HepG2 (cell line): ENCODE results near the gene TLN1. TPM values are rescaled to one million over a fixed set of nuclear protein-coding genes. Genes with fewer than 3 reads are reported as not detected.
A peak's percentile ranks its signal among the peaks of the same experiment; 100 is the strongest.

Source experiments
- BCL6 ChIP-seq: IDR thresholded peaks from 2 replicates; pipeline ENCODE4 v1.6.1; 2016; ENCODE audit warnings: missing genetic modification reagents, missing compliant biosample characterization
- HOXA3 ChIP-seq: sonication (generic); formaldehyde crosslinking; IDR thresholded peaks from 2 replicates; pipeline ENCODE4 v1.5.0; 2020; ENCODE audit warnings: missing genetic modification reagents
- JUN ChIP-seq: sonication (generic); formaldehyde crosslinking; IDR thresholded peaks from 2 replicates; pipeline ENCODE4 v1.4.0; 2020; ENCODE audit warnings: mild to moderate bottlenecking, missing genetic modification reagents
- MEIS1 ChIP-seq: sonication (generic); formaldehyde crosslinking; IDR thresholded peaks from 2 replicates; pipeline ENCODE4 v1.9.0; 2021; ENCODE audit warnings: mild to moderate bottlenecking, missing genetic modification reagents, moderate library complexity, borderline replicate concordance
- NR1H2 ChIP-seq: sonication (generic); formaldehyde crosslinking; IDR thresholded peaks from 2 replicates; pipeline ENCODE4 v1.8.1; 2022; ENCODE audit warnings: low read depth, missing genetic modification reagents, borderline replicate concordance
- PBX3 ChIP-seq: sonication (generic); formaldehyde crosslinking; IDR thresholded peaks from 2 replicates; pipeline ENCODE4 v1.8.1; 2023; ENCODE audit warnings: missing genetic modification reagents, inconsistent platforms, borderline replicate concordance
- RCOR2 ChIP-seq: IDR thresholded peaks from 2 replicates; pipeline ENCODE4 v1.6.1; 2016; ENCODE audit warnings: missing biosample characterization, missing genetic modification reagents
- RNF2 ChIP-seq: fragments of 450-650 bp; conservative IDR thresholded peaks from 2 replicates; pipeline ENCODE4 v1.6.1; 2016; ENCODE audit warnings: low read depth
- ZNF451 ChIP-seq: sonication (generic); formaldehyde crosslinking; IDR thresholded peaks from 2 replicates; pipeline ENCODE4 v1.5.0; 2020; ENCODE audit warnings: mild to moderate bottlenecking, missing genetic modification reagents
- ZNF501 ChIP-seq: sonication (generic); formaldehyde crosslinking; IDR thresholded peaks from 2 replicates; pipeline ENCODE4 v1.5.1; 2020; ENCODE audit warnings: mild to moderate bottlenecking, moderate library complexity, missing genetic modification reagents
- ZNF749 ChIP-seq: sonication (generic); formaldehyde crosslinking; IDR thresholded peaks from 2 replicates; pipeline ENCODE4 v1.8.0; 2022; ENCODE audit warnings: mild to moderate bottlenecking, missing genetic modification reagents, moderate library complexity, borderline replicate concordance
- ZNF800 ChIP-seq: sonication (generic); formaldehyde crosslinking; IDR thresholded peaks from 2 replicates; pipeline ENCODE4 v1.4.0; 2020; ENCODE audit warnings: missing genetic modification reagents
- ZNF891 ChIP-seq: sonication (generic); formaldehyde crosslinking; IDR thresholded peaks from 2 replicates; pipeline ENCODE4 v1.5.0; 2020; ENCODE audit warnings: mild to moderate bottlenecking, missing genetic modification reagents
- polyA plus RNA-seq, 8 experiments: library from polyadenylated mRNA; depleted of rRNA in 3 of 8; stranded (reverse) in 7 of 8; unstranded in 1 of 8; fragments of >200 nt; fragmentation: Illumina TruSeq in 4 of 8; extraction: Trizol in 4 of 8; gene quantifications; 2 replicates each; pipeline versions ENCODE4 v1.2.1 to v1.2.3, GENCODE V29; 2011 to 2016; ENCODE audit warnings: low read depth in 4 of 8, missing spikeins in 1 of 8, mixed read lengths in 1 of 8; ENCODE audit not compliant: insufficient read depth in 1 of 8
- total RNA-seq, 5 experiments: library from RNA; depleted of rRNA; stranded (reverse); fragments of >200 nt; fragmentation: Illumina TruSeq; extraction: Trizol; gene quantifications; 2 replicates each; pipeline ENCODE4 v1.2.3, GENCODE V29; 2016; ENCODE audit warnings: low read depth in 1 of 5
- TF ChIP-seq, protein P1 (sequence below): sonication (generic); formaldehyde crosslinking; IDR thresholded peaks from 2 replicates; pipeline ENCODE4 v1.8.0; 2022; ENCODE audit warnings: mild to moderate bottlenecking, missing genetic modification reagents, borderline replicate concordance

Gene TLN1
- total and polyA plus RNA-seq, 2 of the 13 experiments (the other 11 are each of a cell fraction or from before 2014, with no cell fraction given) = 35.2 to 51.8 TPM

DNA sequence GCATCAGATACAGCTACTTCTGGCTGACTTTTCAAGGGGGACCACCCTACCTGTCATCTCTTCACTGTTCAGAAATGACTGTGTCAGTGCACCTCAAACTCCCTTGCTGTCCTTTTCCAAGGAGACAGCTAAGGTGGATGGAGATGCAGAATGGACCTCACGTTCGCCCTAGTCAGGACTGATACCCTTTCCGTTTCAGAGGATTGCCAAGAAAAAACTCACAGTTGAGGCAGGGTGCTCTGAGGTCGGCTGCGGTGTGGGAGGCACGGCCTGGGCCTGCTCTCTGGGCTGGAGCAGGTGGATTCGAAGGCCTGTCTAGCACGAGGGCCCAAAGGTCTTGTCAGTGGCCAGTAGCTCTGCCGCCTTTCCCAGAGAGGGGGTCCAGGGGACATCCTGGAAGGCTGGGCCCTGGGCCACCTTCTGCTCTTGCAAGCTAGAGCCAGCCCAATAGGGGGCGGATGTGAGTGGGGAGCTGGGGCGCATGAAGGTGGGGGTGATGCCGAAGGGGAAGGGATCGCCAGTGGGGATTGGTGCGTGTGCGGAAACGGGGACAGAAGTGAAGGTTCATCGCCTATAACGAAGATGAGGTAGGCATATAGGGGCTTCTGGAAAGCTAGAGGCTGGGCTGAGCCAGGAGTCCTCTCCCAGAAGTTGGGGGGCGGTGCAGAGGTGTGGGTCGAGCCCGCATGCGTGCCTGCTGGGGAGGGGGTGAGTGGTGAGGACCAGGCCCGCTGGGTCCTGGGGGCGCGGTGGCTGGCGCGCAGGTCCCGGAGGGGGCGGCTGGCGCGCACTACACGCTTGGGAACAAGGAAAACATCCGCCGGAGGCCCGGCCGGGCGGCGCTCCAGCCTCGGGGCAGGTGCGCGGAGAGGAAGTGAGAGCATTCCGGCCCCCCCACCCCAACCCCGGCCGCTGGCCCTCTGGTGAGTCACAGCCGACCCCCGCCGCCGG, 24.6 kb upstream of the TLN1 start (continued):
- TF ChIP-seq, protein P1, sequence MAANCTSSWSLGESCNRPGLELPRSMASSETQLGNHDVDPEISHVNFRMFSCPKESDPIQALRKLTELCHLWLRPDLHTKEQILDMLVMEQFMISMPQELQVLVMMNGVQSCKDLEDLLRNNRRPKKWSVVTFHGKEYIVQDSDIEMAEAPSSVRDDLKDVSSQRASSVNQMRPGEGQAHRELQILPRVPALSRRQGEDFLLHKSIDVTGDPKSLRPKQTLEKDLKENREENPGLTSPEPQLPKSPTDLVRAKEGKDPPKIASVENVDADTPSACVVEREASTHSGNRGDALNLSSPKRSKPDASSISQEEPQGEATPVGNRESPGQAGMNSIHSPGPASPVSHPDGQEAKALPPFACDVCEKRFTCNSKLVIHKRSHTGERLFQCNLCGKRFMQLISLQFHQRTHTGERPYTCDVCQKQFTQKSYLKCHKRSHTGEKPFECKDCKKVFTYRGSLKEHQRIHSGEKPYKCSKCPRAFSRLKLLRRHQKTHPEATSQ (CRISPR knock-in tag) = no peak
- TF ChIP-seq RCOR2 = 0 out of 2 replicates have a peak, but pooled peaks have one; percentile 19
- 0 out of 2 replicates have a peak, but pooled peaks have one; percentile 32 for TF ChIP-seq ZNF749 (CRISPR knock-in tag)
- TF ChIP-seq HOXA3 (CRISPR knock-in tag) = no peak; the same call in 1 of the 2 replicates
- 0 out of 2 replicates have a peak, but pooled peaks have one; percentile 19 for TF ChIP-seq BCL6 (CRISPR knock-in tag)
- 0 out of 2 replicates have a peak, but pooled peaks have one; percentile 37 for TF ChIP-seq RNF2
- 0 out of 2 replicates have a peak, but pooled peaks have one; percentile 75 for TF ChIP-seq PBX3 (CRISPR knock-in tag)
- 0 out of 2 replicates have a peak, but pooled peaks have one; percentile 34 for TF ChIP-seq JUN (CRISPR knock-in tag)
- peak; percentile 72 for TF ChIP-seq ZNF501
- peak; percentile 46; the same call in 1 of the 2 replicates for TF ChIP-seq ZNF451
- peak; percentile 94 for TF ChIP-seq ZNF800
- peak; percentile 1; the same call in 1 of the 2 replicates for TF ChIP-seq NR1H2 (CRISPR knock-in tag)
- TF ChIP-seq ZNF891 (CRISPR knock-in tag) = peak; percentile 69
- TF ChIP-seq MEIS1 (CRISPR knock-in tag) = peak; percentile 80
